ENCODE data around the gene SCARB2.

The SCARB2 gene

DNA sequence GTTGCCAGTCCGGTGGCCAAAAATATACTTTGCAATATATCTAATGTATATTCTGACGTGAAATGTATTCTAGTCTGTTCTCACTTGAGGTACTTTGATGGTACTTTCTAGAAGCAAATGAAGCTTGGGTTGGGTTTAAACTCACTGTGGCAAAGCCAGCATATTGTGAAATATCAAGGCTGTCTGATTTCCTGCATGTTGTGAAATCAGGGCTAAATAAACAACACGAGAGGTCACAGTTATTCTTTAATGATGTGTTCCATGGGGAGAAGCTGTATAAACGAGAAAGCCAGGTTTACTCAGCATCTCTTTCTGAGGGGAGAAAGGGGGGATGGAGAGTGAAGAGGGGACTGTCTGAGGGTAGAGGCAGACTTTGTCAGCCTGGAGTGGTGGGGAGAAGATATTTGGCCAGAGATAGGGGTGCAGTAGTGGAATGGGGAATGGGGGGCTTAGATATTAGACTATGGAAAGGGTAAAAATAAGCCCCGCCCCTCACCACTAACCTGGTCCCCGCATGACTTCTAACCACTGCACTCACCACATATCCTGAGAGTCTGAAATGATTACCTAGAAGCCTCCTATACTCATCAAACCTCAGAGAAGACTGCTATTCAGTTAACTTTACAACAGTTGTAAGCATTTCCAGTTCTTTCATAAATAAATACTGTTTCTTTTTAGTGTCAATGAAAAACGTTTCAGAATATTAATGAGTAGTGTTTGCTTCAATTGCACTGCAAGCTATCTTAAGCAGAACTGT, 5.9 kb upstream of the SCARB2 start:
- no peak for DNase-seq

- DNase-seq = no peak
Measured at GRCh38 chr4:76216975-76217814, 3.6 kb upstream of the SCARB2 start.

- DNase-seq = no peak
Measured at GRCh38 chr4:76216524-76216923, 2.9 kb upstream of the SCARB2 start.

DNA sequence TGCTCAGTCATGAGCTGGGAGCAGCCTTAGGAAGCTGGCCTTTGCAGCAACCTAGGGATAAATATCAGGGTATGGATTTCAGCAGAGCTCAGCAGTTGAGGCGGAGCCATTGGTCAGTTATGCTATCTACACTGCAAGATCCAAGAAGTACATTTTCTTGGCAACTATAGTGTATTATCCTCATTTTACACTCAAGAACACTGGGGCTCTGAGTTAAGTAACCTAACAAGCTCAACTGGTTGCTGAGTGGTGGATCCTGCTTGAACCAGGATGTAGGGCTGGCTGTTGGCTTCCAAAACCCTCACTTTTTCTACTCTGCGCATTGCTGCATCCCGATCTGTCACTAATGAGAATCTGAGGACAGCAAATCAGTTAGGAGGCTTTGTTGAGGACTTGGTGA, 1.5 kb upstream of the SCARB2 start:
- no peak for DNase-seq

DNA sequence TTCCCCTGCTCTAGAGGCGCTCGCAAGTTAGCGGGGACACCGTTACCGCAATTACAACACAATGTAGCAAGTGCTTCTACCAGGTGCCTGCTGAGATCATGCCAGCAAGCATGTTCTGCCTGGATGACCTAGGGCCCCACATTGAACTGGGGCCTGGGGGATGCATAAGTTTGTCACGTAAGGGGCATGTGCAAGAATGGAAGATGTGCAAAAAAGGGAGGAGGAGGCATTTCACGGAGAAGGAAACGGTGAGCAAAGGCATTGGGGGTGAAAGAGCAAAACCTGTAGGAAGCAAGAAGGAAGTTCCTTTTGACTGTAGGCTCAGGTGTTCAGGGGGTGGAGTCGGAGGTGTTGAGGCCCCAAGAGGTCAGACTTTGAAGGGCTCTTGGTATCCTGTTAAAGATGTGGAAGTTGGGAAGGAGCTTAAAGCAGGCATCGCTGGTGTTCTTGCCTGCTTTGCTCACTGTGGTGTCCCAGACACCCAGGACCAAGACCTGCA, 602 bp upstream of the SCARB2 start:
- no peak for DNase-seq

- no peak for DNase-seq
Measured at GRCh38 chr4:76212851-76213414, 691 bp downstream of the SCARB2 start.

- no peak for DNase-seq
Measured at GRCh38 chr4:76211769-76212708, 1.6 kb downstream of the SCARB2 start.

DNA sequence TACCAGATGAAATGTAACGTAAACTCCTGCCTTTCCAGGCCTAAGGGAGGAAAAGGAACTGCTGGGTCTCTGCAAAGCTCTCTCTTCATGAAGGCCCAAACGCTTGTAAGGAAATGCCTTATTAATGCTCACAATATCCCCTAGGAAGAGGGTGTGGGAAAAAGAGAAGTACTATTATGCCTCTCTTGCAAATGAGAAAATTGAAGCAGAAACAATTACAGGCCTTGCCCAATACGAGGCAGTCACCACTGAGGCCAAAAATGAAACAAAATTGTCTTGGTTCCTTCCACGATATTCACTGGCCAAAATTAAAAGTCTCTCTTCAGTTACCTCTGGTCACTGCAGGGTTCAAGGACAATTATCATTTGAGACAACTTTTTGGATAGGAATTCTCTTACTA, 3.2 kb downstream of the SCARB2 start:
- DNase-seq = no peak

DNA sequence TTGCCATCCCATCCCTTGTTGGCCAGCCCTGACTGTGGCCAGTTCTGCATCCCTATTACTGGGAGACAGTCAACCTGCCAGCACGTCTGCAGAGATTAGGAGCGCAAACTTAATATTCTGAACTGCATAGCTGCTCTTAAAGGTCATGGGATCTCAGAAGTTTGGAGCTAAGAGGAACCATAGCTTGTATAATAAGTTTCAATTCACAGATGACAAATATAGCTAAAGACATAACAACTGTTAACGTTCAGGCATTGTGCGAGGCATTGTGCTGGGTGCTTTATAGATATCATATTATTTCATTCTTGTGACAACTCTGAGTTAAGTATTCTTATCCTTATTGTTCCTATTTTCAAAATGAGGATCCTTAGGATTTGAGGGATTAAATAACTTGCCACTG, 3.7 kb downstream of the SCARB2 start:
- DNase-seq = no peak

DNA sequence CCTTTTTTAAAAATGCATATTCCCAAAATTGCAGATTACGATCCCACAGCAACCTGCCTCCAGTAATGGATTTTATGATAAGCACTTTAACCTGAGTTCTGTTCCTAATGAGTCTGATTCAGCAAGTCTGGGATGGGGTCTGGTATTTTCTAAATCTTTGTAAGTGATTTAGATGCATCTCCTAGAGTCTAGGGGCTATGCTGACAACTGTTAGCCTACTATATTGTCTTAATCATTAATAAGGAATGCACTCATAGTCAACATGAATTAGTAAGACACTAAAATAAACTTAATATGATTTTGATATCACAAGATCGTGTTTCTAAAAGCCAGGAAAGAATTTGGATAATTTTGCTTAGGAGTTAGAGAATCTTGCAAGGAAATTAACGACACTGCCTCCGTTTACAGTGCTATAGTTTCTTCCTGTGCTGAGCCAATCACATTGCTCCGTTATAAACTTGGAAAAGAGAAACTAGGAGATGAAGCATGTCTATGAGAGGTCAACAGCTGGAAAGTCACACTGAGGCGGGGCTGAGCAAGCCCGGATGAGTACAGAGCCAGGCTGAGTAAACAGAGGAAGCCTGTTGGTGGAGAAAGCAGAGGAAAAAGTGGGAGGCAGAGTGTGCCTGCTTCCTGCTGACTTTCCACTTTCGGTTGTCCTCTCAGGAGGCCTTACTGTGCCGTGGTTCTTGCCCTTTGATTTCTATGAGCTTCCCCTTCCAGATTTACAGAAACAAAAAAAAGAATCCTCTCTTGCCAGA, 5.4 kb downstream of the SCARB2 start:
- DNase-seq = peak; percentile 70

DNA sequence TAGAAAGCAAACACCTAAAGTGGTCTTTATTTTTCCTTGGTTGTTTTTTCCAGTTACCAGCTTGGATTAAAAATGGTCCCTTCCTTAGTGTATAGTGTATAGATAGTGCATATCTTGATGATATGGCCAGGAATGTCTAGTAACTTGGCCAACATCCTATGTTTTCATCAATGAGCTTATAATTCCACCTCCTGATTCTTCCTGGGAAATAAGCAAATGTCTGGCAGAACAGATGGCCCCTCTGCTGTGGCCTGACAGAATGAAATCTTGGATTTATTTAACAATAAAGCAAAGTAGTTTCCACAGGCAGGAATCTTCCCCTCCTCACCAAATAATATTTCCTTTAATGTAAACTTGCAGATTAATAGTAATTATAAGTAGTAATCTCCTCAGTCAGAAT, 6.1 kb downstream of the SCARB2 start:
- DNase-seq = no peak

DNA sequence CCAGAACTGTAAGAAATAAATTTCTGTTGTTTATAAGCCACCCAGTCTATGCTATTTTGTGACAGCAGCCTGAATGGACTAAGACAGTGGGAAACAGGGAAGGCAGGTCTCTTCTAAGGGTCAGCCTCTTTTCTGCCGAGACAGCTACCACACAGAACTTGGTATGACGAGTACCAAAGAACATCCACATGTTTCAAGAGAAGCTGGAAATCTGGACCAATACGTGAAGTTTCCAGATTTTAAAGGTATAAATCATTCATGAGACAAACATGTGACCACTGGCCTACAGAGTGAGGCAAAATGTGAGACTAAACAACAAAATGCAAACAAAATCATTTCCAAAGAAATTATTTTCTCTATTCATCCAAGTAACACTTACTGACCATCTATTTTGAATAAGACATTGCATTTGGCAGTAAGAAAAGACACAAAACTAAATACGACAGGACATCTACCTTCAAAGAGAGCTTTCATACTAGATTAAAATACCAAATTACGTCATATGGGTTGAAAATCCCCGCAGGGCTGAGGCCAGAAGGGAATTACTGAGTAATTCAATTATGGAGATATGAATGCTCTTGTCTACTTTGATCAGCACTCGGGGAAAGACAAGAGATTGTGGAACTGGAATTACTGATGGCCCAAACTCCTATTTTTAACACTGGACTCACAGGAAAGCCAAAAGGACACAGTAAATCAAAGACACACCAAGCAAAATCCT, 7.2 kb downstream of the SCARB2 start:
- DNase-seq = no peak

DNA sequence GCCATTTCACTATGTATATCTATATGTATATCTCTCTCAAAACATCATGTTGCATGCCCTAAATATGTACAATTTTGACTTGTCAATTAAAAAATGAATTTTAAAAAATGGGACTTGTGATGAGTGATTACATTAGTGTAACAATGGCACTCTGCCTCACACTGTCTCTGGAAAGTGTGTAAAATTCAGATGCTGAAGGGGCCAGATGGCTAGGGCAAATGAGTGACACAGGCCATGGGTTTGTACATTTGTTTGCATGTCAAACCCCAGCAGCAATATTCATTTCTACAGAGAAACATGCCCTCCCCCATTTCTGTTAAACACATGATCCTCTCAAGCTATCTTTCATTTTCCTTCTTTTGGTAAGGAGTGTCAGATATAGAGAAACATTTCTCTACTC, 8.1 kb downstream of the SCARB2 start:
- DNase-seq = no peak

DNA sequence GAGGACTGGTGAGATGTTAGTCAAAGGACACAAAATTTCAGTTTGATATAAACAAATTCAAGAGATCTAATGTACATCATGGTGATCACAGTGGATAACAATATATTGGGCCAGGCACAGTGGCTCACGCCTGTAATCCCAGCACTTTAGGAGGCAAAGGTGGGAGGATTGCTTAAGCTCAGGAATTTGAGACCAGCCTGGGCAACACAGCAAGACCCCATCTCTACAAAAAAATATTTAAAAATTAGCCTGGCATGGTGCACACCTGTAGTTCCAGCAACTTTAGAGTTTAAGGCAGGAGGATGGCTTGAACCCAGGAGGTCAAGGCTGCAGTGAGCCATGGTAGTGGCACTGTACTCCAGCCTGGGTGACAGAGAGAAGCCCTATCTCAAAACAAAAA, 8.7 kb downstream of the SCARB2 start:
- DNase-seq = no peak

DNA sequence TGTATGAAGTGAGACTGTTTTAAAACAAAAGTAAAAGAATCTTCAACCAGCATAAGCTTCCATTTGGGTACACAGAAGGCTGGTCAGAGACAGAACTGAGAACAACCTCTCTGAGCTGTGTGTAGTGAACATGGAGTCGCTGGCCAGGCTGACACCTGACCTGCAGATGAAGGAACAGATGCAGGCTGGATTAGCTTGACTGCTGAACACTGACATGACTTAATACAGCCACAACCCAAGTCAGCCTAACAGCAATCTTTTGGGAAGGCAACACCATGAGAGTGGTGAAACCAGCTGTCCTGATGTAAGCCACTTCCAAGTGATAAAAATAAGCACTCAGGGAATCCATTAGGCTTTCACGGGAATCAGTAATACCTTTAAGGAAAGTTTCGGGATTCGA, 10.1 kb downstream of the SCARB2 start:
- DNase-seq = no peak

- no peak for DNase-seq
Measured at GRCh38 chr4:76201276-76201675, 12.3 kb downstream of the SCARB2 start.

DNA sequence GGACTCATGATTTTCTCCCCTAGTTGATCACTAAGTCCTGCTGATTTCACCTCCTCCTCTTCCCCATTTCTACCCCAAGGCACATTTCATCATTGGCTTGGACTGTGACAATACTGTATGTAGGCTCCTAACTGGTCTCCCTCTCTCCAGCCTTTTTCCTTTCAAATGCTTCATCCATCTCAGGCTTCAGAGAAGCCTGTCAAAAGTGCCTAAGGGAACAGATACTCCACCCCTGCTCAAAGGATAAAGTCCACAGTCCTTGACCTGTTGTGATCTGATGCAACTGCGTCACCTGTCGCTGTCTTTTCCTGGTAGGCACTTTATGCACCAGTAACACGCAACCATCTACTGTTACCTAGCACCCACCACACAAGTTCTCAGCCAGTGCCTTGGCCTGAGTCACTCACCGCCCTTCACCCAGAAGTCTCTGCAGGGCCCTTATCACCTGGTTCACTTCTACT, 12.8 kb downstream of the SCARB2 start:
- peak; percentile 92 for DNase-seq

GRCh38 chr4:76199664-76200211, 13.9 kb downstream of the SCARB2 start:
- no peak for DNase-seq

DNA sequence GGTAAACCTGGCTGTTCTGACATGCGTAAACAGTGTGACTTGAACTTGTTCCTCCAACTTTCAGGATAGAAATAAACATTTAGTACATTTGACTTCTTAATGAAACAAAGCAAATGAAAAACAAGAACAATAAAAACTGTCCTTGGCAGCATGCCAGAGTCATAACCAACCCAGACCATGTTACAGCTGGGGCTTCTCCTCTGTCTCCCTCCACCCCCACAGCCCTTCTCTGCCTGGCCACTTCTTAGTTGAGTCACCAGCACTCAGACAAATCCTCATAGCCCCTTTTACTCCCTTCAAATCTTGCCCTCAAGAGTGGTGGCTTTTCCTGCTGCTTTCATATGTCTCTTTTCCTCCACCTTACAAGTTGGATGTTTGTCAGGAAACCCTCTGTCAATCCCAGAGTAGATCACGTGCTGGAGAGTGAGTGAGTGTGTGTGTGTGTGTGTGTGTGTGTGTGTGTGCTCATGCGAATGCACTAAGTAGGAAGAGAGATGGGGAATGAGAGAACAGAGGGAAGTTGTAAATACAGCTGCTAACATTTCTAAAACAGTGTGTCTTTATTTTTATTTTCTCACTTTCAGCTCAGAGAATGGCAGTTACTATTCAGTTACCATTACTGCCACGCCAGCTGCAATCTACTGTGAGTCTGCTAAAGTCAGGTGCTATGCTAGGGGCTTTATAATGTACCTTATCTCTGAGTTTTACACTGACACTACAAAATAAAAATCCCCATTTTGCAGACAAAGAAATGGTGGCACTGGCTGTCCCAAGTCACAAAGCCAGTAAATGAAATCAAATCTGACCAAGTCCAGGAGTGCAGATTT, 15.0 kb downstream of the SCARB2 start:
- peak; percentile 90 for DNase-seq

DNA sequence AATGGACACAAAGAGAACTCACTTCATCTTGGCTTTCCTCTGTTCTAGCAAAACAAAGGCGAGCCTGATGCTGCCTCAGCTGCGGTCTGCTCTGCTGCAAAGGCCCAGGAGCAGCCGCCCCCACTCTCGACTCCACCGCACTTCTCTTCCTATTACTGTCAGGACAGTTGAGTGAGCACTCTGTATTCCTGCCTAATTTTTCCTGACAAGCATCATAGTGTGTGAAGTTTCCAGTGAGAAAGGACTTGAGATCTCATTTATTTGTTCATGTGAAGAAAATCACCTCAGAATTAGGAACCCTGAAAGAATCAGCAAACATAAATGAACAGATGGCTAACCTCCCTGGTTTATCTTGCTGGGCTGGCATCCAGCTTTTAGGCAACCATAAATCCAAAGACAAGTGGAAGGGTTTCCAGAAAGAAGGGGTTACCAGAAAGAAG, 15.6 kb downstream of the SCARB2 start:
- DNase-seq = peak; percentile 86
